ENCODE data around the gene TIMM17A. TPM values are rescaled to one million over a fixed set of nuclear protein-coding genes. Genes with fewer than 3 reads are reported as not detected.

Gene TIMM17A
- total and polyA plus RNA-seq, 2 of the 4 experiments (the other 2 are of a cell fraction), result 80.4 to 87.3 TPM

GRCh38 chr1:202009326-202010179, 54.2 kb downstream of the TIMM17A start:
- ChIA-PET POLR2A (ENCODE audit: unreplicated experiment) (no interaction called here), CTCF (no interaction called here)
- dilution Hi-C loops (cut with HindIII; ENCODE audit: low sequenced_read_pairs, unreplicated experiment), result no loop called here
- no peak overlapping the region for H3K4me2 ChIP-seq (ENCODE audit: low read depth, low read length)
- intact Hi-C loops (cut with micrococcal nuclease), result loop anchor here (1.0 to 5.0 kb wide), 2 partner anchors 110 to 128 kb away; no protein-coding TSS in a partner anchor
- no peak overlapping the region for H3K18ac ChIP-seq (ENCODE audit: low read depth, low read length)
- BruUV-seq (replicated peaks), result no TSS peak
- H3K9me3 ChIP-seq (ENCODE audit: control insufficient read depth, insufficient read depth, low read length), result no peaks in the 10 kb centered on the region
- H3K36me3 ChIP-seq (ENCODE audit: control insufficient read depth, insufficient read depth, low read length), result peaks cover 12% of the 10 kb centered on the region
- in situ Hi-C loops (cut with MboI; ENCODE audit: low sequenced_read_pairs), result loop anchor here (5.0 kb wide), 1 partner anchor 108 kb away; no protein-coding TSS in a partner anchor
- H2BK5ac ChIP-seq (ENCODE audit: low read depth, low read length, poor library complexity, severe bottlenecking), result no peak overlapping the region
- DNase-seq (peak; percentile 76), ATAC-seq (ENCODE audit: low read depth) (peak; percentile 89)
- H4K8ac ChIP-seq (ENCODE audit: low read depth in 2 of 2, low read length in 2 of 2), result no peak overlapping the region
- no peak overlapping the region for H4K91ac ChIP-seq (ENCODE audit: insufficient read depth, low read depth, low read length)
- no peak overlapping the region for H3K4me3 ChIP-seq (ENCODE audit: insufficient read depth, low read depth, low read length)
- peaks cover 2% of the 10 kb centered on the region; the same call in 1 of the 2 replicates for H3K4me1 ChIP-seq (ENCODE audit: control insufficient read depth, insufficient read depth, low read length)
- no peak overlapping the region for H2BK120ac ChIP-seq (ENCODE audit: low read depth, low read length)
- no peak overlapping the region for H2BK15ac ChIP-seq (ENCODE audit: low read depth, low read length)
- H3K79me1 ChIP-seq (ENCODE audit: low read depth in 1 of 2, low read length in 2 of 2), result no peaks in the 10 kb centered on the region
- no peaks in the 10 kb centered on the region for H4K20me1 ChIP-seq (ENCODE audit: insufficient read depth, low read length)
- H3K27me3 ChIP-seq (ENCODE audit: control insufficient read depth, insufficient read depth, low read length), result 0 out of 2 replicates have a peak, but pooled peaks cover 2% of the 10 kb centered on the region
- H3K27ac ChIP-seq (ENCODE audit: insufficient read depth, low read length), result no peak overlapping the region
- no peak overlapping the region for H3K23ac ChIP-seq (ENCODE audit: low read depth, low read length)
- H3K56ac ChIP-seq (ENCODE audit: extremely low read depth, insufficient read depth, low read length), result no peak overlapping the region
- H3K9me1 ChIP-seq (ENCODE audit: insufficient read depth, low read length), result no peaks in the 10 kb centered on the region; the same call in 1 of the 2 replicates
- H2AK5ac ChIP-seq (ENCODE audit: low read depth, low read length), result peak overlapping the region; percentile 47; the same call in 1 of the 2 replicates
- peak overlapping the region; percentile 54 for H2AFZ ChIP-seq (replicated peaks; ENCODE audit: low read length, poor library complexity)
- no peak overlapping the region for H3K14ac ChIP-seq (replicated peaks; ENCODE audit: low read depth, low read length)
- H2AK9ac ChIP-seq (replicated peaks; ENCODE audit: low read depth, low read length, poor library complexity), result peak overlapping the region; percentile 87
- no peak overlapping the region for H4K5ac ChIP-seq (ENCODE audit: low read depth, low read length)
- TF ChIP-seq RAD21 (IDR thresholded peaks at IDR 0.05; ENCODE audit: low read length) (peak; percentile 91), NFE2L2 (IDR thresholded peaks at IDR 0.05; ENCODE audit: low read depth, low read length) (no peak), CHD1 (IDR thresholded peaks at IDR 0.05; ENCODE audit: low read depth, low read length) (no peak; the same call in 1 of the 2 replicates), SMC3 (IDR thresholded peaks at IDR 0.05; ENCODE audit: low read depth, low read length) (peak; percentile 98), CTCF (conservative IDR thresholded peaks at IDR 0.05; ENCODE audit: low read depth, low read length) (peak; percentile 94), POLR2A (IDR thresholded peaks at IDR 0.05; ENCODE audit: low read depth, low read length) (no peak), MAZ (IDR thresholded peaks at IDR 0.05; ENCODE audit: borderline replicate concordance, low read depth, low read length) (0 out of 2 replicates have a peak, but pooled peaks have one; percentile 47)
- no peak overlapping the region for H3K4ac ChIP-seq (ENCODE audit: low read depth, low read length)
- H2BK20ac ChIP-seq (ENCODE audit: low read depth, low read length), result no peak overlapping the region
- whole genome bisulfite sequencing, 2 experiments (ENCODE audit: extremely low coverage in 2 of 2, insufficient read length in 1 of 2), result 5% methylated on average over 3 of the region's 11 CpGs; no CpG with 5 or more reads in 1 of the 2 experiments
- no peak overlapping the region for H3K9ac ChIP-seq (ENCODE audit: low read depth, low read length)

Data from IMR-90 (cell line).